CD14-positive monocyte (primary cell): Measurements from ENCODE around the gene PACSIN2. TPM values are rescaled to one million over a fixed set of nuclear protein-coding genes. Genes with fewer than 3 reads are reported as not detected.

Experiments
- DNase-seq, 3 donors: peaks; one replicate each; pipeline ENCODE4 v3.0.0-alpha.2; 2011 to 2022
- H2AFZ ChIP-seq: 2 replicates; pipeline ENCODE4 v1.6.0; 2012; ENCODE audit warnings: mild to moderate bottlenecking, low read depth, low read length, inconsistent platforms; ENCODE audit not compliant: insufficient read depth, poor library complexity, severe bottlenecking
- H3K27ac ChIP-seq, 2 donors: 1 replicate in 1 of 2; 2 replicates in 1 of 2; pipeline ENCODE4 v1.5.1; 2012 to 2013; ENCODE audit warnings: low read length in 2 of 2, control low read depth in 1 of 2, inconsistent platforms in 1 of 2, low read depth in 1 of 2, mild to moderate bottlenecking in 1 of 2
- H3K27me3 ChIP-seq, 2 donors: one replicate each; pipeline versions ENCODE4 v1.6.0 to v1.6.1; 2011 to 2013; ENCODE audit warnings: low read length in 2 of 2; ENCODE audit not compliant: control insufficient read depth in 2 of 2, insufficient read depth in 2 of 2
- H3K36me3 ChIP-seq, 2 donors: replicated peaks in 1 of 2; 1 replicate in 1 of 2; 2 replicates in 1 of 2; pipeline versions ENCODE4 v1.5.1 to v1.6.1; 2012 to 2013; ENCODE audit warnings: low read length in 2 of 2, control low read depth in 1 of 2, inconsistent platforms in 1 of 2, mild to moderate bottlenecking in 1 of 2; ENCODE audit not compliant: insufficient read depth in 2 of 2, control insufficient read depth in 1 of 2
- H3K4me1 ChIP-seq, 2 donors: 1 replicate in 1 of 2; 2 replicates in 1 of 2; pipeline versions ENCODE4 v1.5.1 to v1.6.1; 2012 to 2013; ENCODE audit warnings: low read length in 2 of 2, control low read depth in 1 of 2, inconsistent platforms in 1 of 2, mild to moderate bottlenecking in 1 of 2, moderate library complexity in 1 of 2; ENCODE audit not compliant: insufficient read depth in 2 of 2, control insufficient read depth in 1 of 2
- H3K4me2 ChIP-seq: replicated peaks from 2 replicates; pipeline ENCODE3; 2012; ENCODE audit warnings: low read length, moderate library complexity, mild to moderate bottlenecking; ENCODE audit not compliant: poor library complexity, severe bottlenecking; ENCODE audit errors: extremely low read depth
- H3K4me3 ChIP-seq, 3 experiments: fragments of 200-600 bp in 1 of 3; sonication (generic) in 1 of 3; replicated peaks in 1 of 3; 1 replicate in 2 of 3; 2 replicates in 1 of 3; pipeline ENCODE4 v1.5.1; 2011 to 2013; ENCODE audit warnings: low read length in 3 of 3, mild to moderate bottlenecking in 3 of 3, control low read depth in 2 of 3, low read depth in 2 of 3, inconsistent platforms in 1 of 3, moderate library complexity in 1 of 3
- H3K79me2 ChIP-seq: 2 replicates; pipeline ENCODE4 v1.6.0; 2012; ENCODE audit warnings: mild to moderate bottlenecking, control low read depth, inconsistent platforms, low read length, moderate library complexity; ENCODE audit not compliant: insufficient read depth
- H3K9ac ChIP-seq: 2 replicates; pipeline ENCODE4 v1.6.0; 2017; ENCODE audit warnings: low read length, mild to moderate bottlenecking; ENCODE audit not compliant: insufficient read depth, poor library complexity, severe bottlenecking
- H3K9me3 ChIP-seq, 2 donors: replicated peaks in 1 of 2; 1 replicate in 1 of 2; 2 replicates in 1 of 2; pipeline versions ENCODE4 v1.5.1 to v1.6.1; 2012 to 2013; ENCODE audit warnings: low read length in 2 of 2, control low read depth in 1 of 2; ENCODE audit not compliant: control insufficient read depth in 1 of 2, insufficient read depth in 1 of 2
- H4K20me1 ChIP-seq: 2 replicates; pipeline ENCODE4 v1.6.0; 2012; ENCODE audit warnings: mild to moderate bottlenecking, low read length, control low read depth, moderate library complexity; ENCODE audit not compliant: insufficient read depth
- H3K27ac Mint-ChIP-seq, 7 donors: one replicate each; pipeline ENCODE4 v1.8.0; 2020; ENCODE audit warnings: mild to moderate bottlenecking in 7 of 7, mixed read lengths in 7 of 7, moderate library complexity in 6 of 7, inconsistent platforms in 2 of 7
- H3K27me3 Mint-ChIP-seq, 3 donors: one replicate each; pipeline ENCODE4 v1.8.0; 2021 to 2022; ENCODE audit warnings: low read depth in 3 of 3, mild to moderate bottlenecking in 3 of 3, mixed read lengths in 3 of 3, moderate library complexity in 3 of 3, inconsistent platforms in 1 of 3
- H3K36me3 Mint-ChIP-seq, 2 donors: one replicate each; pipeline ENCODE4 v1.8.0; 2020; ENCODE audit warnings: mixed read lengths in 2 of 2, inconsistent platforms in 1 of 2, mild to moderate bottlenecking in 1 of 2
- H3K4me1 Mint-ChIP-seq: one replicate; pipeline ENCODE4 v1.8.0; 2020; ENCODE audit warnings: mild to moderate bottlenecking, mixed read lengths
- H3K4me3 Mint-ChIP-seq, 2 donors: one replicate each; pipeline ENCODE4 v1.8.0; 2020; ENCODE audit warnings: mild to moderate bottlenecking in 2 of 2, mixed read lengths in 2 of 2, moderate library complexity in 1 of 2
- H3K9me3 Mint-ChIP-seq, 7 donors: one replicate each; pipeline ENCODE4 v1.8.0; 2020 to 2022; ENCODE audit warnings: mixed read lengths in 7 of 7, mild to moderate bottlenecking in 6 of 7, moderate library complexity in 6 of 7, inconsistent platforms in 2 of 7
- CTCF ChIP-seq: fragments of 200-600 bp; IDR thresholded peaks from one replicate; pipeline ENCODE4 v1.8.0; 2022; ENCODE audit warnings: antibody characterized with exemption, mild to moderate bottlenecking
- WGBS: methylation state at CpG from one replicate; pipeline ENCODE4 v1.1.5; 2013; ENCODE audit warnings: missing lambda C conversion rate; ENCODE audit not compliant: insufficient coverage; 5-methylcytosine and 5-hydroxymethylcytosine counted together
- intact Hi-C, 2 donors: fragments of 100-400 bp; cut with micrococcal nuclease; formaldehyde crosslinking; loops; one replicate each; pipeline versions ENCODE4 v1.15.0 to v1.15.1; 2023
- polyA plus RNA-seq, 3 donors: library from polyadenylated mRNA; depleted of rRNA in 1 of 3; unstranded in 2 of 3; stranded (reverse) in 1 of 3; fragments of 300-500 nt in 2 of 3; fragments of >200 nt in 1 of 3; fragmentation: Illumina TruSeq in 2 of 3; gene quantifications; 1 replicate in 2 of 3; 2 replicates in 1 of 3; pipeline ENCODE4 v1.2.3, GENCODE V29; 2012 to 2021

Gene PACSIN2
- polyA plus RNA-seq, 3 donors: 31.2 to 45.7 (median 40.2) TPM

- Histone ChIP-seq H3K4me2 (no peak overlapping the region), H3K36me3 (peaks cover 97 to 100% of the 10 kb centered on the region in 2 donors), H3K9me3 (no peaks in the 10 kb centered on the region), H3K27ac (peak overlapping the region in 1 of 2 donors; percentile 26), H3K27me3 (no peaks in the 10 kb centered on the region), H3K4me3 (no peak overlapping the region), H2AFZ (no peak overlapping the region), H3K79me2 (peaks cover 3% of the 10 kb centered on the region), H3K4me1 (peaks cover 2% of the 10 kb centered on the region in 2 donors), H3K9ac (no peak overlapping the region), H4K20me1 (peaks cover 33% of the 10 kb centered on the region)
- Mint-ChIP-seq H3K4me3 (no peak overlapping the region), H3K9me3 (no peaks in the 10 kb centered on the region), H3K4me1 (peaks cover 7% of the 10 kb centered on the region), H3K36me3 (peaks cover 89 to 98% of the 10 kb centered on the region in 2 donors), H3K27ac (peak overlapping the region in 1 of 7 donors; percentile 62), H3K27me3 (no peaks in the 10 kb centered on the region)
- DNase-seq: no peak
- TF ChIP-seq CTCF: no peak
- WGBS: 96% methylated on average over 4 of the region's 8 CpGs
- intact Hi-C loops: no loop called here
These were observed 131.8 kb downstream of the PACSIN2 start for GRCh38 chr22:42883121-42883520.

- H3K9me3 Mint-ChIP-seq: no peaks in the 10 kb centered on the region
- peaks cover 87 to 98% of the 10 kb centered on the region in 2 donors for H3K36me3 Mint-ChIP-seq
- Histone ChIP-seq H3K4me2 (no peak overlapping the region), H3K9ac (no peak overlapping the region), H4K20me1 (peaks cover 31% of the 10 kb centered on the region), H3K4me3 (no peak overlapping the region), H3K27me3 (no peaks in the 10 kb centered on the region), H3K4me1 (no peaks in the 10 kb centered on the region), H3K9me3 (no peaks in the 10 kb centered on the region), H3K27ac (peak overlapping the region in 1 of 2 donors; percentile 36), H3K79me2 (no peaks in the 10 kb centered on the region), H2AFZ (no peak overlapping the region), H3K36me3 (peaks cover 99 to 100% of the 10 kb centered on the region in 2 donors)
- WGBS: 93% methylated on average over 6 of the region's 10 CpGs
- no peak for TF ChIP-seq CTCF
- H3K4me3 Mint-ChIP-seq: no peak overlapping the region
- peak overlapping the region in 2 of 7 donors; percentile 25 to 45 for H3K27ac Mint-ChIP-seq
- intact Hi-C loops: no loop called here
- no peaks in the 10 kb centered on the region for H3K4me1 Mint-ChIP-seq
- no peak for DNase-seq
- H3K27me3 Mint-ChIP-seq: no peaks in the 10 kb centered on the region
These were observed 132.8 kb downstream of the PACSIN2 start for GRCh38 chr22:42881982-42882656.
